Upper lobe of right lung (tissue), 1 donor: ENCODE measurements around the gene TNS1. TPM values are rescaled to one million over a fixed set of nuclear protein-coding genes. Genes with fewer than 3 reads are reported as not detected.
A peak's percentile ranks its signal among the peaks of the same experiment; 100 is the strongest.

ENCODE experiments used
- ATAC-seq: fragments of 200-7000 bp; cut with Tn5 transposase; one replicate; pipeline ENCODE4 v1.9.1; 2020; ENCODE audit warnings: mild to moderate bottlenecking, moderate library complexity
- DNase-seq: peaks from one replicate; pipeline ENCODE4 v3.0.0-alpha.2; 2020
- H3K27ac ChIP-seq: fragments of 200-600 bp; one replicate; pipeline ENCODE4 v1.8.0; 2022
- H3K27me3 ChIP-seq: fragments of 200-600 bp; one replicate; pipeline ENCODE4 v1.8.0; 2022; ENCODE audit warnings: mild to moderate bottlenecking
- H3K36me3 ChIP-seq: fragments of 200-600 bp; one replicate; pipeline ENCODE4 v1.8.0; 2022
- H3K4me1 ChIP-seq: fragments of 200-600 bp; one replicate; pipeline ENCODE4 v1.8.0; 2022
- H3K4me3 ChIP-seq: fragments of 200-600 bp; one replicate; pipeline ENCODE4 v1.8.0; 2022; ENCODE audit warnings: mild to moderate bottlenecking
- H3K9me3 ChIP-seq: fragments of 200-600 bp; one replicate; pipeline ENCODE4 v1.8.0; 2022
- intact Hi-C: fragments of 100-400 bp; cut with DNase I; formaldehyde crosslinking; loops from one replicate; pipeline ENCODE4 v1.11.0; 2022
- total RNA-seq: library from RNA; stranded (reverse); fragmentation: NEBNext Ultra II Directional; extraction: Animal tissue kit (Norgen Biotek cat#: 25700); gene quantifications from one replicate; pipeline ENCODE4 v1.2.1, GENCODE V29; 2021
- TF ChIP-seq, protein P1 (sequence below): fragments of 200-600 bp; IDR thresholded peaks from one replicate; pipeline ENCODE4 v1.8.0; 2022; ENCODE audit warnings: antibody characterized with exemption
- donor health status: DM: no; HTN: yes; CAD: no; lungs with severe emphysema.

The TNS1 gene
- total RNA-seq, 1 donor from 2014 or later, result 669 TPM

- no peak for DNase-seq
- Histone ChIP-seq H3K27ac (no peak overlapping the region), H3K4me3 (no peak overlapping the region), H3K27me3 (no peaks in the 10 kb centered on the region), H3K36me3 (no peaks in the 10 kb centered on the region), H3K9me3 (no peaks in the 10 kb centered on the region), H3K4me1 (peaks cover 44% of the 10 kb centered on the region)
- intact Hi-C loops, result no loop called here
- TF ChIP-seq, protein P1, sequence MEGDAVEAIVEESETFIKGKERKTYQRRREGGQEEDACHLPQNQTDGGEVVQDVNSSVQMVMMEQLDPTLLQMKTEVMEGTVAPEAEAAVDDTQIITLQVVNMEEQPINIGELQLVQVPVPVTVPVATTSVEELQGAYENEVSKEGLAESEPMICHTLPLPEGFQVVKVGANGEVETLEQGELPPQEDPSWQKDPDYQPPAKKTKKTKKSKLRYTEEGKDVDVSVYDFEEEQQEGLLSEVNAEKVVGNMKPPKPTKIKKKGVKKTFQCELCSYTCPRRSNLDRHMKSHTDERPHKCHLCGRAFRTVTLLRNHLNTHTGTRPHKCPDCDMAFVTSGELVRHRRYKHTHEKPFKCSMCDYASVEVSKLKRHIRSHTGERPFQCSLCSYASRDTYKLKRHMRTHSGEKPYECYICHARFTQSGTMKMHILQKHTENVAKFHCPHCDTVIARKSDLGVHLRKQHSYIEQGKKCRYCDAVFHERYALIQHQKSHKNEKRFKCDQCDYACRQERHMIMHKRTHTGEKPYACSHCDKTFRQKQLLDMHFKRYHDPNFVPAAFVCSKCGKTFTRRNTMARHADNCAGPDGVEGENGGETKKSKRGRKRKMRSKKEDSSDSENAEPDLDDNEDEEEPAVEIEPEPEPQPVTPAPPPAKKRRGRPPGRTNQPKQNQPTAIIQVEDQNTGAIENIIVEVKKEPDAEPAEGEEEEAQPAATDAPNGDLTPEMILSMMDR, result no peak
- no peak for ATAC-seq
Observed at GRCh38 chr2:217949447-217949846, 53.3 kb downstream of the TNS1 start.

DNA sequence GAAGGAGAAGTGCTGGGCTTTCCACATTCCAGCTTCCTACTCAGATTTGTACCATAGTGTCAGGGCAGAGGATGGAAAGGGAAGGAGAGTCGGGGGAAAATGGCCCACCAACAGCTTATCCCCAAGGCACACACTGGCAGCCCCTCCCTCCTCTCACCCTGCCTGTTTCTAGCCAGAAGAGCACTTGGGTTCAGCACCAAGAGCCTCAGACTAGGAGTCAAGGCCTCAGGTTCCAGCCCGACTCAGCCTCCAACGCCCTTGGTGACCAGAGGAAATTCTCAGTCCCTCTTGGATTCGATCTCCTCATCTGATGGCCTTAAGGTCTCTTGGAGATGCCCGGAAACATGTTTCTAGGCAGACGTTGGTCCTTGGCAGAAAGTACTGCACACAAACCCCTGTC lies 53.9 kb downstream of the TNS1 start:
- Histone ChIP-seq H3K27ac (no peak overlapping the region), H3K27me3 (no peaks in the 10 kb centered on the region), H3K4me3 (no peak overlapping the region), H3K4me1 (peaks cover 44% of the 10 kb centered on the region), H3K9me3 (no peaks in the 10 kb centered on the region), H3K36me3 (no peaks in the 10 kb centered on the region)
- TF ChIP-seq, protein P1, result no peak
- ATAC-seq, result no peak
- DNase-seq, result peak; percentile 43
- intact Hi-C loops, result no loop called here

DNA sequence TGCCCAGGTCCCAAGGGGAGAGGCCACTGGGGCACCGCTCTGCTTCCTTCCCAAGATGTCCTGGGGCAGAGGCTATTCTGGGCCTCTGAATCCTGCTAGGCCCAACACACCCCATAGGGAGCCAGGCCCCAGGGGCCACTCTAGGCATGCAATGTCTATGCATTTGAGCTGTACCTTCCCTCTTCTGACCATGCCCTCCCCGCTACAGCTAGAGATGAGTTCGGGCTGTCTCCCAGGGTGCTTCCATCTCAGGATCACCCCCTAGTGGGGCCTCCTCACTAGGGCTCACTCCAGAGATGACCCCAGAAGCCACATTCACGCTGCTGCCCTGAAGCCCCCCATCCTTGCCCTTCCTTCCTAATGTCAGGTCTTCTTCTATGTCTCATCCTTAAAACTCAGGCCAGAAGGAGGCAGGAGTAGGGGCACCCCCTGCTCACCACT lies 54.4 kb downstream of the TNS1 start:
- intact Hi-C loops, result no loop called here
- Histone ChIP-seq H3K4me3 (no peak overlapping the region), H3K36me3 (no peaks in the 10 kb centered on the region), H3K4me1 (peaks cover 38% of the 10 kb centered on the region), H3K27ac (no peak overlapping the region), H3K27me3 (no peaks in the 10 kb centered on the region), H3K9me3 (no peaks in the 10 kb centered on the region)
- DNase-seq, result no peak
- TF ChIP-seq, protein P1, result no peak
- no peak for ATAC-seq

GRCh38 chr2:217947383-217948350 lies 55.1 kb downstream of the TNS1 start:
- Histone ChIP-seq H3K36me3 (no peaks in the 10 kb centered on the region), H3K9me3 (no peaks in the 10 kb centered on the region), H3K27me3 (no peaks in the 10 kb centered on the region), H3K4me3 (no peak overlapping the region), H3K4me1 (peaks cover 31% of the 10 kb centered on the region), H3K27ac (no peak overlapping the region)
- TF ChIP-seq, protein P1, result peak; percentile 20
- ATAC-seq (peak; percentile 18), DNase-seq (peak; percentile 69)
- intact Hi-C loops, result no loop called here

DNA sequence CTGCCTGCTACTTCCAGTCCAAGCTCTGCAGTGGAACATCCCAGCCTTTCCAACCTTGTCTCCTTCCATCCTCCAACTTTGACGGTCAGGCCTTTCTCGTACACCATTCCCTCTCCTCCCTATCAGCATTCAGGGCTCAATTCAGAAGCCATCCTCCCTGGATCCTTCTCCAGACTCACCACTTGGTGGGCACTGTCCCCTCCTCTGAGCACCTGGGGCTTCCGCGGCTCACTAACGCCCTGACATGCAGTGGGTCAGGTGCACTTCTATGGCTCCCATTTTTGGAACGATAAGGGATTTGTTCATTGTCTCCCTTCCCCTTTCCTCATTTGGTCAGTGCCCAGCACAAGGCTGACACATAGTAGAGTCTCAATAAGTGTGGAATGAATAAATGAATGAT lies 56.7 kb downstream of the TNS1 start:
- ATAC-seq, result no peak
- peak; percentile 28 for DNase-seq
- Histone ChIP-seq H3K36me3 (no peaks in the 10 kb centered on the region), H3K27me3 (no peaks in the 10 kb centered on the region), H3K9me3 (no peaks in the 10 kb centered on the region), H3K27ac (no peak overlapping the region), H3K4me1 (peaks cover 23% of the 10 kb centered on the region), H3K4me3 (no peak overlapping the region)
- TF ChIP-seq, protein P1, result no peak
- intact Hi-C loops, result no loop called here
